Measurements from ENCODE around the gene SLC18A2.
"Not testable (repeated sequence)": the region's sequence is repeated elsewhere in the genome, so short reads cannot be mapped to it uniquely, and the experiment has no call there.

The SLC18A2 gene

GRCh38 chr10:117240621-117241529, at the start of gene SLC18A2:
Gene SLC18A2, plus strand, starts transcription at chr10:117241114. Its CDS starts 580 bp downstream, at chr10:117241694.
- no peak for DNase-seq (ENCODE audit: low read depth)

- DNase-seq (ENCODE audit: low read depth): no peak
Observed at GRCh38 chr10:117197189-117197588, 43.7 kb upstream of the SLC18A2 start, which contains the start of gene KCNK18. Gene KCNK18, plus strand, starts transcription at chr10:117197489. Its CDS starts 0 bp downstream, at chr10:117197489.

GRCh38 chr10:117198088-117198487, 42.8 kb upstream of the SLC18A2 start:
- no peak for DNase-seq (ENCODE audit: low read depth)

GRCh38 chr10:117201826-117202225, 39.1 kb upstream of the SLC18A2 start:
- DNase-seq (ENCODE audit: low read depth): no peak

GRCh38 chr10:117204316-117204715, 36.6 kb upstream of the SLC18A2 start:
- DNase-seq (ENCODE audit: low read depth): no peak

- DNase-seq (ENCODE audit: low read depth): no peak
Observed at GRCh38 chr10:117212176-117212575, 28.7 kb upstream of the SLC18A2 start.

GRCh38 chr10:117214401-117214800, 26.5 kb upstream of the SLC18A2 start:
- DNase-seq (ENCODE audit: low read depth): no peak

GRCh38 chr10:117215079-117215478, 25.8 kb upstream of the SLC18A2 start:
- no peak for DNase-seq (ENCODE audit: low read depth)

GRCh38 chr10:117216028-117216427, 24.9 kb upstream of the SLC18A2 start:
- no peak for DNase-seq (ENCODE audit: low read depth)

GRCh38 chr10:117216611-117217195, 24.2 kb upstream of the SLC18A2 start:
- peak; percentile 62 for DNase-seq (ENCODE audit: low read depth)

GRCh38 chr10:117217196-117217761, 23.6 kb upstream of the SLC18A2 start:
- no peak for DNase-seq (ENCODE audit: low read depth)

GRCh38 chr10:117218654-117219053, 22.3 kb upstream of the SLC18A2 start:
- no peak for DNase-seq (ENCODE audit: low read depth)

GRCh38 chr10:117221156-117221711, 19.7 kb upstream of the SLC18A2 start:
- DNase-seq (ENCODE audit: low read depth): no peak

- DNase-seq (ENCODE audit: low read depth): no peak
Observed at GRCh38 chr10:117222552-117222951, 18.4 kb upstream of the SLC18A2 start.

- no peak for DNase-seq (ENCODE audit: low read depth)
Observed at GRCh38 chr10:117222976-117223692, 17.8 kb upstream of the SLC18A2 start.

GRCh38 chr10:117223693-117224430, 17.1 kb upstream of the SLC18A2 start:
- no peak for DNase-seq (ENCODE audit: low read depth)

GRCh38 chr10:117224881-117225280, 16.0 kb upstream of the SLC18A2 start:
- no peak for DNase-seq (ENCODE audit: low read depth)

GRCh38 chr10:117226813-117227451, 14.0 kb upstream of the SLC18A2 start:
- no peak for DNase-seq (ENCODE audit: low read depth)

GRCh38 chr10:117228210-117228609, 12.7 kb upstream of the SLC18A2 start:
- no peak for DNase-seq (ENCODE audit: low read depth)

GRCh38 chr10:117230107-117230506, 10.8 kb upstream of the SLC18A2 start:
- not testable (repeated sequence) for DNase-seq (ENCODE audit: low read depth)

All from stimulated activated CD4-positive, alpha-beta T cell treated with anti-CD3 and anti-CD28 coated beads, Interleukin-2, amount 100 ng/mL, for 4 hours (primary cell).